Measurements from ENCODE around the gene IFTAP.

The IFTAP gene

DNA sequence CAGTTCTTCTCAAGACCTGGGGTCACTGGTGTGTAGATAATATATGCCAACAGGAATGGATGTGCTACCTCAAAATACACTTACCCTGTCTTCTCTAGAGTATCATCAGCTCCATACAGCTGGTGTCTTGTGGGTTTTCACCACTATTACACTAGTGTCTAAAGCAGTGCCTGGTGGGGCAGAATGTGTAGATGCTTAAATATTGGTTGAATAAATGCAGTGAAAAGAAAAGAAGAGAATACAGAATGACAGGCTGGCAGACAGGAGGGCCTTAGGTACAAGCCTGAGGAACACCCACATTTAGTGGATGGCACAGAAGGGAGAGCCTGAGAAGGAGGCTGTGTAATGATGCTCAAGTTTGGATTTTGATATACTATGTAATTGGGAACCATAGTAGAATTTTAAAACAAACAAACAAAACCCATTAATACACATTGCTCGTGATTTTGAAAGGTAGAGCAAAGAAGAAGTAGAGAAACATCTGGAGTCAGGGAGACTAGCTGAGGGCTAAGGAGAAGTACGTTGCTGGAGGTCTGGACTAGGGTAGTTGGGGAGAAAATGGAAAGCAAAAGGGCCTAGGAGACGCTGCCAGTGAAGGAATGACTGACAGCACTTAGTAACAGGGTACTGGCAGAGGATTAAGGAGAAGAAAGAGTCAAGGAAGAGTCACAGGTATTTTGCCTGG lies 24.2 kb downstream of the IFTAP start:
- ChIA-PET CTCF (interaction anchor here (1.1 to 4.0 kb wide), 6 partner anchors 10 to 326 kb away, joined by 3 to 25 read pairs (median 6); no protein-coding TSS in a partner anchor), POLR2A (interaction anchor here (0.6 kb wide), 1 partner anchor 120 kb away, joined by 3 read pairs; no protein-coding TSS in a partner anchor)
- TF ChIP-seq, protein P1, sequence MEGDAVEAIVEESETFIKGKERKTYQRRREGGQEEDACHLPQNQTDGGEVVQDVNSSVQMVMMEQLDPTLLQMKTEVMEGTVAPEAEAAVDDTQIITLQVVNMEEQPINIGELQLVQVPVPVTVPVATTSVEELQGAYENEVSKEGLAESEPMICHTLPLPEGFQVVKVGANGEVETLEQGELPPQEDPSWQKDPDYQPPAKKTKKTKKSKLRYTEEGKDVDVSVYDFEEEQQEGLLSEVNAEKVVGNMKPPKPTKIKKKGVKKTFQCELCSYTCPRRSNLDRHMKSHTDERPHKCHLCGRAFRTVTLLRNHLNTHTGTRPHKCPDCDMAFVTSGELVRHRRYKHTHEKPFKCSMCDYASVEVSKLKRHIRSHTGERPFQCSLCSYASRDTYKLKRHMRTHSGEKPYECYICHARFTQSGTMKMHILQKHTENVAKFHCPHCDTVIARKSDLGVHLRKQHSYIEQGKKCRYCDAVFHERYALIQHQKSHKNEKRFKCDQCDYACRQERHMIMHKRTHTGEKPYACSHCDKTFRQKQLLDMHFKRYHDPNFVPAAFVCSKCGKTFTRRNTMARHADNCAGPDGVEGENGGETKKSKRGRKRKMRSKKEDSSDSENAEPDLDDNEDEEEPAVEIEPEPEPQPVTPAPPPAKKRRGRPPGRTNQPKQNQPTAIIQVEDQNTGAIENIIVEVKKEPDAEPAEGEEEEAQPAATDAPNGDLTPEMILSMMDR (IDR thresholded peaks at IDR 0.05; ENCODE audit: control extremely low read depth, extremely low read depth, low read depth, missing control alignments) = no peak
- no peak for DNase-seq (ENCODE audit: extremely low spot score)

DNA sequence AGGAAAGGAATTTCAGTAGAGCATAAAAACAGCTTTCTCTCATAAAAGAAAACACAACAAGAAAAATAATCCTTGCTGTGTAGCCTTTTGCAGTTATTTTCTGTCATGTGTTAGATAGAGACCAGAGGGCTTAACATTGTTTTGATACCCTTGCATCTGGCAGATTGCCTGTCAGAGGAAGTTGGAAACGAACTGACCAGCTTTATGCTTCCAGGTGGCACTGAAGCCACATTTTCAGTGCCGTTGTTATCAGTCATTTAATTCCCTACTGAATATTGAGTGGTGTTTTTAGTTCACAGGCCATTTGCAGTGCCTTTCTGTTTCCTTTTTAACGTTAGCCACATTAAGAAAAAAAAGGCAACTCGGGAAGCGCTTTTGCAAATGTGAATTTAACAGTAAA lies 25.2 kb downstream of the IFTAP start:
- POLR2A ChIA-PET = no interaction called here

DNA sequence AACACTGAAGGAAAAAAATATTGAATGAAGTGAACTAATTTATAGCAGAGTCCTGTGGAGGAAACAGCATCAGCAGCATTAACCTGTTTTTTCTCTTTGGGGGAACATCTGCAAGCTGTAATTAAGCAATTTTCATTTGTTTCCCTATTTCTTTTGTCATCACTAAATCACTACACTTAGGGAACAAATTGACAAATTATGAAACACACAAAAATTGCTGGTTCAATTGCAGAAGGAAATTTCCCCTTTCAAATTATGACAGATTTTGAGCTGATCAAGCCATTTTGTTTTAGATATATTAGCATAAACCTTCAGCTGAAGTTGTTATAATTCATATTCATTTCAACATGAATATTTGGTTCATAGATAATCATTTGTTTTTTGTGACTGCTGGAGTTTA lies 25.9 kb downstream of the IFTAP start:
- CTCF ChIA-PET = interaction anchor here (0.9 to 1.6 kb wide), 2 partner anchors 9 to 52 kb away, joined by 3 read pairs; no protein-coding TSS in a partner anchor
- DNase-seq (ENCODE audit: extremely low spot score) = no peak
- POLR2A ChIA-PET = no interaction called here
- TF ChIP-seq, protein P1 (IDR thresholded peaks at IDR 0.05; ENCODE audit: control extremely low read depth, extremely low read depth, low read depth, missing control alignments) = no peak

More for the DNA sequence above, 25.2 kb downstream of the IFTAP start:
- CTCF ChIA-PET = interaction anchor here (0.9 to 4.0 kb wide), 8 partner anchors 9 to 327 kb away, joined by 3 to 25 read pairs (median 4); no protein-coding TSS in a partner anchor
- no peak for DNase-seq (ENCODE audit: extremely low spot score)
- TF ChIP-seq, protein P1 (IDR thresholded peaks at IDR 0.05; ENCODE audit: control extremely low read depth, extremely low read depth, low read depth, missing control alignments) = no peak

DNA sequence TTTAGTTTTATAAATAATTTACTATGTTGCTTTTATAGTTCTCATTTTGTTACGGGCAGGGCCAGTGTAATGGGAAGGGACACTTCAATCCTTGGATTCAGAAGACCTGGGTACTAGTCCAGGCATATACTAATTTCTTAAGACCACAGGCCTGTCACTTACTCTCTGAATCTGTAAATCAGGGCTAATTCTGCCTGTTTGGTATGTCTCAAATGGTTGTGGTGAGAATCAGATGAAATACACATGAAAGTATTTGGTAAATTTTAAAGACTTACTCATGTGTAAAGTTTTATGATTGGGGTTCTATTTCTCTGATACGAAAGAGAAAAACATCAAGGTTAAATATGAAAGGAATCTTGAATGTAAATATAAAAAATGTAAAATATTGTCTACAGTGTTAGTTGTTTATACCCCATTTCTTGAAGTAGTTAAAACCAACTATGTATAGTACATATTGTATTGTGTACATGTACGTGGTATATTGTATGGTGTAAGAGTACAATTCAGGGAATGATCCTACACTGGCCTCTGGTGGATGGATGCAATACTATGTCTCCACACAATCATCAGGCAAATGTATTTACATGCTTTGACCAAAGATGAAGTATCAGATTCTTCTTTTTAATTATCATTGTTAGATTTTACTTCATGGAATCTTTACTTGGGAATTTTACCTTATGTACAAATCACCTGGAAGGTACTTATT lies 28.3 kb downstream of the IFTAP start:
- ChIA-PET CTCF (interaction anchor here (0.7 to 1.2 kb wide), 3 partner anchors 14 to 330 kb away, joined by 3 to 4 read pairs (median 3); no protein-coding TSS in a partner anchor), POLR2A (no interaction called here)
- TF ChIP-seq, protein P1 (IDR thresholded peaks at IDR 0.05; ENCODE audit: control extremely low read depth, extremely low read depth, low read depth, missing control alignments) = peak; percentile 43

DNA sequence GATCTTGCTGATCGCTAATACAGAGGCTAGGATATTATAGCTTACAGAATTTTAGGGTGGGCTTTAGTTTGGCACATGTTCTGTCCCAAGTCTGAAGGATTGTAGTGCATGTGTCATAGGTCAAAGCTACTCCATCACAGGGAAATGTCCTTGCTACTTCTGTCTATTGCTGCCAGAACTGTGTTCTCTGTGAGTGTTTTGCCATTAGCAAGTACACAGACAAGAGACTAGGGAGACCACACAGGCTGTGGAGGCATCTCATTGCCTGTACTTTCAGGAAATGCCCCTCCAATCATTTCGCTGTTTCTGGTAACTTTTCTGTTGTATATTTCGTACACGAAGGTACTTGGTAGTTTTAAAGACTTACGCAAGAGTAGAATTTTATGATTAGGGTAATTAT lies 29.2 kb downstream of the IFTAP start:
- ChIA-PET POLR2A (no interaction called here), CTCF (interaction anchor here (0.7 to 1.2 kb wide), 3 partner anchors 15 to 331 kb away, joined by 3 to 4 read pairs (median 3); no protein-coding TSS in a partner anchor)
- TF ChIP-seq, protein P1 (IDR thresholded peaks at IDR 0.05; ENCODE audit: control extremely low read depth, extremely low read depth, low read depth, missing control alignments) = no peak
- no peak for DNase-seq (ENCODE audit: extremely low spot score)

More for the DNA sequence above, 28.3 kb downstream of the IFTAP start:
- DNase-seq (ENCODE audit: extremely low spot score) = no peak

DNA sequence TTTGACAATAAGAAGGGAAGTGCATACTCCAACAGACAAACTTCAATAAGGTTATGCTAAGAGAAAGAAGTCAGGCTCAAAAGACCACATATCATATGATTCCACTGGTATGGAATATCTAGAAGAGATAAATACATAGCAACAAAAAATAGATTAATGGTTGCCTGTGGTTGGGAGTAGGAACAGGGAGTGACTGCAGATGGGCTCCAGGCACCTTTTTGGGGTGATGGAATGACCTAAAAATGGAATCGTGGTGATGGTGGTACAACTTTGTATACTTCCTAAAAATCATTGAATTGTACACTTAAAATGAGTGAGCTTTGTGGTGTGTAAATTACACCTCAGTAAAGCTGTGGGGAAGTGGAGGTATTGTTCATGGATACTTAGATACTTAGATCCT lies 32.7 kb downstream of the IFTAP start:
- ChIA-PET POLR2A (no interaction called here), CTCF (interaction anchor here (1.1 to 1.6 kb wide), 3 partner anchors 34 to 120 kb away, joined by 3 to 8 read pairs (median 3); no protein-coding TSS in a partner anchor)
- TF ChIP-seq, protein P1 (IDR thresholded peaks at IDR 0.05; ENCODE audit: control extremely low read depth, extremely low read depth, low read depth, missing control alignments) = no peak
- no peak for DNase-seq (ENCODE audit: extremely low spot score)
